Hematopoietic multipotent progenitor cell treated with erythropoietin and hydrocortisone succinate and interleukin-3 and kit ligand, for 15 days (in vitro differentiated cells): ENCODE results near the gene BACE1.

Experiments
- DNase-seq: peaks from one replicate; pipeline ENCODE4 v3.0.0-alpha.2; 2015; ENCODE audit warnings: low spot score

Gene BACE1

GRCh38 chr11:117309310-117309709 lies 6.7 kb downstream of the BACE1 start:
- no peak for DNase-seq

GRCh38 chr11:117305145-117305544 lies 10.9 kb downstream of the BACE1 start:
- DNase-seq: no peak

- no peak for DNase-seq
Measured at GRCh38 chr11:117303646-117304315, 12.3 kb downstream of the BACE1 start.

GRCh38 chr11:117303101-117303500 lies 13.0 kb downstream of the BACE1 start:
- no peak for DNase-seq

DNA sequence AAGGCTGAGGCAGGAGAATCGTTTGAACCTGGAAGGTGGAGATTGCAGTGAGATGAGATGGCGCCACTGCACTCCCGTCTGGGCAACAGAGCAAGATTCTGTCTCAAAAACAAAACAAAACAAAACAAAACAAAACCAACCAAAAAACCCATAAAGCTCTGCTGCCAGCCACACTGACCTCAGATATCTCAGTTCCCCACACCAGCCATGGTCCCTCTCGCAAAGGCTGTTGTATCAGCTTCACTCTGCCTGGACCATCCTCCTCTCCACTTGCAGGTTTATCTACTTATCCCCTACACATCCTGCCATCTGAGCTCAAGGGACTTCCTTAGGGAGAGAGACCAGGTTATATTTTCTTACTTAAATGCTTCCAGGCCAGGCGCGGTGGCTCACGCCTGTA lies 13.8 kb downstream of the BACE1 start:
- DNase-seq: no peak

GRCh38 chr11:117300773-117301172 lies 15.3 kb downstream of the BACE1 start:
- no peak for DNase-seq

- no peak for DNase-seq
Measured at GRCh38 chr11:117300283-117300663, 15.8 kb downstream of the BACE1 start.

DNA sequence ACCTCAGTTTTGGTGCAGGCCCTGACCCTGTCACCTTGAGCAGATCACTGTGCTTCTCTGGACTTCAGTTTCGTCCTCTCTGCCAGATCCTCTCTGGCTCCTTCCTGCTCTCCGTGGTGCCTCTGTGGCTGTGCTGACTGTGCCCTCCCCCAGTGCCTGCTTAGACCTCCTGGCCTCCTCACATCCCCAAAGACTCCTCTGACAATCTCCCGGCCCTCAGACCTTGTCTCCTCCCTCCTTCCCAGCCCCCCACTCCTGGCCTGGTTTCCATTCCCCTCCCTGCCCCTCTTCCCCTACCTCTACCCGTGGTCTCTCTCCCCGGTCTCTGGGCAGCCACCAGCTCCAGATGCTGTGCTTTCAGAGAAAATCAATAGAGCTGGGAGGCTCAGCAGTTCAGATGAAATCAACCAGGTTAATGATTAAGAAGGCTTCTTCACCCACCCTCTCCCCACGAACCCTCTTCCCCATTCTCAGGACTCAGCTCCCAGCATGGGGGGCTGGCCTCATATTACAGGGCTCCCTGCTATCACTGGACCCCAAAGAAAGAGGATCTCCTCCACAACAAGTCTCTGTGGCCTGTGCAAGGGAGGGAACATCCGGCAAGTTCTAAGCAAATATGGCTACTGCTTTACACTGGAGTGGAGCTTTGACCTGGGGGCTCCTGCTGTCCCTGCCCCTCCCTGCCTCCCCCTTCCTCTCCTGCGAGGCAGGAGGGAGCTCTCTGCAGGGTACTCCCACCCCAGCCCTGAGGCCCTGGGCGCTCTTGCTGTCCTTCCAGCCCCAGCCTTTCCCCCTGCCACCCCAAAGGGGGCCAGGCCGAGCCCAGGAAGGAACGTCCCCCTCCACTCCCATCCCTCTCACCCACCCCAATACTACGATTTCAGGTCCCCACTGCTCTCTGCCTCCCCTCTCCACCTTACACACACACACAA lies 16.4 kb downstream of the BACE1 start:
- no peak for DNase-seq

- DNase-seq: no peak
Measured at GRCh38 chr11:117298195-117298594, 17.9 kb downstream of the BACE1 start.

- DNase-seq: no peak
Measured at GRCh38 chr11:117296881-117297280, 19.2 kb downstream of the BACE1 start.

DNA sequence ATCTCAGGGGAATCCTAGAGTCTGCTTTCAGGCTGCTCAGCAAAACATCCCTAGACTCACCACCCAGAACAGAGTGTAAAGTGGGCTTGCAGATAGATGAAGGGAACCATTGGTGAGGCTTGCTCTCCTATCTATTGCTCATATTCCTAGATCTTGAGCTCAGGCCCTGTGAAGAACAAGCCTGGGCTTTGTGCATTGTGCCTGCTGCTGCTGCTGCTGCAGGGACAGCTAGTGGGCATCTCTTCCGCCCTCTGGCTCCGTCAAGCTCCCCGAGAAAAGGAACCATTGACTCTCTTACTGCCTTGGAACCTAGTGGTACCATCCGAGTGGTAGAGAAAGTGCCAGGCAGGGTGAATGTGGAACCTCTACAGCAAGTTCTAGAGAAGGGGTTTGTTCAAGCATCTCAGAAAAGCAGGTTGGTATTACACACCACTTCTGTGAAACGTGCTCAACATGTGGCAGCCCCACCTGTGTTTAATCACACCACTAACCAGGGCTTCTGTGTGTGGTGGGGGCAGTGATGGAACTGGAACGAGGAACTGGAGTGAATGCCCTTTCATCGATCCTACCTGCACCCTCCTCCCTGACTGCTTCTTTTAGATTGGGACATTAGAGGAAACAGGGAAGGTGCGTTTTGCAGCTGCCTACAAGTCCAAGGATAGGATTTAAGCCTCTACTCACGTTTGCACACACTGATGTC lies 20.5 kb downstream of the BACE1 start:
- DNase-seq: no peak

- no peak for DNase-seq
Measured at GRCh38 chr11:117292616-117293015, 23.4 kb downstream of the BACE1 start.

- DNase-seq: no peak
Measured at GRCh38 chr11:117290809-117291396, 25.2 kb downstream of the BACE1 start, which contains the start of gene BACE1-AS. TSS of gene BACE1-AS (plus strand) at chr11:117291346.

GRCh38 chr11:117289795-117290194 lies 26.3 kb downstream of the BACE1 start:
- no peak for DNase-seq

GRCh38 chr11:117287668-117288067 lies 28.4 kb downstream of the BACE1 start:
- DNase-seq: no peak

DNA sequence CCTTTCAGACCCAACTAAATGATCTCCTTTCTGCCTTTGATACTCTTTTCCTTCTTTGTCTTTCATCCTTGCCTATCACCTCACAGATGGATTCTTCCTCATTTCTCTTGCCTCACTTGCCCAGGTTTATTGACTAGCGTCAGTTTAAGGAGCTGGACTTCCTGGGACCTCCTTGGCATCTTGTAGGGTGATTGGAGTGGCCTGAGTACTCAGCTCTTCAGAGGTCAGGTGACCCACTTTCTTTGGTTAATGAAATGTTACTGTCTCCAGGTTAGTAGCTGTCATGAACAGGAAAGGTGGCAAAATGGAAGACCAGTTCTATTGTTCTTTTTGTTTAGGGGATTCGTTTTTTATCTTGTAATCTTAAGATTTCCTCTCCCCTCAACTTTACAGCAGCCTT lies 29.5 kb downstream of the BACE1 start:
- DNase-seq: no peak

- no peak for DNase-seq
Measured at GRCh38 chr11:117284053-117284452, 32.0 kb downstream of the BACE1 start.

- no peak for DNase-seq
Measured at GRCh38 chr11:117282956-117283355, 33.1 kb downstream of the BACE1 start.

DNA sequence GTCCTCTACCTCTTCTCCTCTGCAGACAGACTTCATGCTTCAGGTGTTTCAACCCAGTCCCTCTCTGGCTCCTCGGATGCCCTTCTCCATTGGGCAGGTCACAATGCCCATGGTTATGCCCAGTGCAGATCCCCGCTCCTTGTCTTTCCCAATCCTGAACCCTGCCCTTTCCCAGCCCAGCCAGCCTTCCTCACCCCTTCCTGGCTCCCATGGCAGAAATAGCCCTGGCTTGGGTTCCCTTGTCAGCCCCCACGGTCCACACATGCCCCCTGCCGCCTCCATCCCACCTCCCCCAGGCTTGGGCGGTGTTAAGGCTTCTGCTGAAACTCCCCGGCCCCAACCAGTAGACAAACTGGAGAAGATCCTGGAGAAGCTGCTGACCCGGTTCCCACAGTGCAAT lies 34.2 kb downstream of the BACE1 start:
- no peak for DNase-seq

GRCh38 chr11:117281159-117281558 lies 34.9 kb downstream of the BACE1 start:
- no peak for DNase-seq

DNA sequence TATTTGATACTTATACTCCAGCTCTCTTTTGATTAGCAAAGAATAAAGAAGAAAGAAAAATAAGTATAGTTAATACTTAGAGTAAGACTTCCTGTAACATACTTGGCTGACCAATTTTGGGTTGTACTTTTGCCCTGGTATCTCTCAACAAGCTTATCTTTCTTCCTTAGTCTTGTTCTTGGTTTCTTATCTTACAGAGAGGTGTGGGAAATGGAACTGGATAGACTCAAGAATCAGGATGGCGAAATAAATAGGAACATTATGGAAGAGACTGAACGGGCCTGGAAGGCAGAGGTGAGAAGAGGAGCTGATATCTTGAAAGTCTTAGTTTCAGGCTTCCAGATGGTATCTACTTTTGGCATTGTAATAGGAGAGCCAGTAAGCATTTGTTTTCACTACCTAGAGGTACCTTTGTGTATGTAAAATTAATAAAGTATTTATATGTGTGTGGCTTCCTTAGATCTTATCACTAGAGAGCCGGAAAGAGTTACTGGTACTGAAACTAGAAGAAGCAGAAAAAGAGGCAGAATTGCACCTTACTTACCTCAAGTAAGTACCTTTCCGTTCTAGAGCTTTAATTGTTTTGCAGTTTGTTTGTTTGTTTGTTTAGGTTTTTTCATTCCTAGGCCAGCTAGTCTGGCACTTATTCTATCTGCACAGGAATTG lies 36.2 kb downstream of the BACE1 start:
- no peak for DNase-seq

DNA sequence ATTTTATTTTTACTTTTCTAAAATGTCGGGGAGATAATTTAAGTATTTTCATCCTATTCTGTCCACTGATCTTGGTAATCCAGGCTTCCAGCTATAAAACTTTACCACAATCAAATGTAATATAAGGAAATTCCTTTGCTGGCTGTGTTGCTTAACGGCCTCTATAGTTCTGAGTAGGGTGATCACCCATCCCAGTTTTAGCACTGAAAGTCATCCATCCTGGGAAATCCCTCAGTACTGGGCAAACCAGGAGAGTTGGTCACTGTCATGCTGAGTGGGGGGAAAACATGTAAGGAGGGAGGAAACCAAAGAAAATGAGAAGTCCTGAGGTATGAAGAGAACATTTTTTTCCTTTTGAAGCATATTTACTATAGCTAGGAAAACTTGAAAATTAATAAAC lies 37.7 kb downstream of the BACE1 start:
- DNase-seq: no peak
